ENCODE measurements around the gene NYNRIN. TPM values are rescaled to one million over a fixed set of nuclear protein-coding genes. Genes with fewer than 3 reads are reported as not detected.

NYNRIN gene
- total RNA-seq, 4 donors from 2014 or later: 17.7 to 37.8 (median 23.5) TPM

DNA sequence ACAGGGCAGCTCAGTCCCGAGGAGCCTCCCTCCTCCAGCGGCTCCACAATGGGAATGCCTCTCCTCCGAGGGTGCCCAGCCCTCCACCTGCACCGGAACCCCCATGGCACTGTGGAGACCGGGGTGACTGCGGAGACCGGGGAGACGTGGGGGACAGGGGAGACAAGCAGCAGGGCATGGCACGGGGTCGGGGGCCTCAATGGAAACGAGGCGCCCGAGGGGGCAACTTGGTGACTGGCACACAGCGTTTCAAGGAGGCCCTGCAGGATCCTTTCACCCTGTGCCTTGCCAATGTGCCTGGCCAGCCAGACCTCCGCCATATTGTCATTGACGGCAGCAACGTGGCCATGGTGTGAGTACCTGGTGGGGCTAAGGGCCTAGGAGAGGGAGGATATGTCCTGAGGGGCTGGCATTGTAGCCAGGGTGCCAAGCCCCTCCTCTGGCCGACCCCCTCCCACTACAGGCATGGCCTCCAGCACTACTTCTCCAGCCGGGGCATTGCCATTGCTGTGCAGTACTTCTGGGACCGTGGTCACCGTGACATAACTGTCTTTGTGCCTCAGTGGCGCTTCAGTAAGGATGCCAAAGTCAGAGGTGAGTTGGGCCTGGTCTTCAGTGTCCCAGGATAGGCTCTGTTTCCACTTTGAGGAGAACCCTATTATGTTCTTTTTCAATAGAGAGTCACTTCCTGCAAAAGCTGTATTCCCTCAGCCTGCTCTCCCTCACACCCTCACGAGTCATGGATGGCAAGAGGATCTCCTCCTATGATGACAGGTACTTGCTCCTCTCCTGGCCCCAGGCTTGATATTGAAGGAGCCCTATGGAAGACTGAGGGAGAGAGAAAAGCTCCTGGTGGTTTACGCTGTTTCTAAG is 33.7 kb downstream of the NYNRIN start:
- WGBS, 2 donors: 70 to 73% methylated on average over 18 to 20 of the region's 24 CpGs
- intact Hi-C loops (cut with DNase I; ENCODE audit: low total_unique reads): no loop called here
- no peak overlapping the region for H3K4me3 ChIP-seq (ENCODE audit: low read depth, poor library complexity, severe bottlenecking)
- TF ChIP-seq, protein P1, sequence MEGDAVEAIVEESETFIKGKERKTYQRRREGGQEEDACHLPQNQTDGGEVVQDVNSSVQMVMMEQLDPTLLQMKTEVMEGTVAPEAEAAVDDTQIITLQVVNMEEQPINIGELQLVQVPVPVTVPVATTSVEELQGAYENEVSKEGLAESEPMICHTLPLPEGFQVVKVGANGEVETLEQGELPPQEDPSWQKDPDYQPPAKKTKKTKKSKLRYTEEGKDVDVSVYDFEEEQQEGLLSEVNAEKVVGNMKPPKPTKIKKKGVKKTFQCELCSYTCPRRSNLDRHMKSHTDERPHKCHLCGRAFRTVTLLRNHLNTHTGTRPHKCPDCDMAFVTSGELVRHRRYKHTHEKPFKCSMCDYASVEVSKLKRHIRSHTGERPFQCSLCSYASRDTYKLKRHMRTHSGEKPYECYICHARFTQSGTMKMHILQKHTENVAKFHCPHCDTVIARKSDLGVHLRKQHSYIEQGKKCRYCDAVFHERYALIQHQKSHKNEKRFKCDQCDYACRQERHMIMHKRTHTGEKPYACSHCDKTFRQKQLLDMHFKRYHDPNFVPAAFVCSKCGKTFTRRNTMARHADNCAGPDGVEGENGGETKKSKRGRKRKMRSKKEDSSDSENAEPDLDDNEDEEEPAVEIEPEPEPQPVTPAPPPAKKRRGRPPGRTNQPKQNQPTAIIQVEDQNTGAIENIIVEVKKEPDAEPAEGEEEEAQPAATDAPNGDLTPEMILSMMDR (IDR thresholded peaks at IDR 0.05): no peak
- no peak for TF ChIP-seq POLR2A (IDR thresholded peaks at IDR 0.05)
- DNase-seq (ENCODE audit: low spot score in 2 of 2): peak in 1 of 2 donors; percentile 15

DNA sequence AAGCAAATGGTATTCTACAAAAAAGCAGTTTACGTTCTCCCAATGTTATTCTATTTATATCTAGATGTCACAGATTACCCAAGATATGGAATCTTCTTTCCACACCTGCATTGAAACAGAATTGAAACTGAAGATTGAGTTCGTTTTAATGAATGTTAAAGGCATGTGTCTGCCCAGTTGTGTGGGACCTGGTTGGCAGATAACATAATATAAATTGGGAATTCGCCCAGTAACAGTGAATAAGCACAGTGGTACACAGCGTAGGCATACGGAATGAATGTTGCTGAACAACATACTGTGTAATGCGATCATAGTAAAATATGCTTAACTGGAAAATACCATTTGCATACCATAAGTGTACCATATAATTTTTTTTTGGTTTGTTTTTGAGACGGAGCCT is 35.2 kb downstream of the NYNRIN start:
- WGBS, 2 donors: 68 to 74% methylated on average over 7 of the region's 7 CpGs
- intact Hi-C loops (cut with DNase I; ENCODE audit: low total_unique reads): no loop called here
- H3K4me3 ChIP-seq (ENCODE audit: low read depth, poor library complexity, severe bottlenecking): no peak overlapping the region
- TF ChIP-seq, protein P1 (IDR thresholded peaks at IDR 0.05): no peak
- no peak for TF ChIP-seq POLR2A (IDR thresholded peaks at IDR 0.05)
- no peak for DNase-seq (ENCODE audit: low spot score in 2 of 2)

DNA sequence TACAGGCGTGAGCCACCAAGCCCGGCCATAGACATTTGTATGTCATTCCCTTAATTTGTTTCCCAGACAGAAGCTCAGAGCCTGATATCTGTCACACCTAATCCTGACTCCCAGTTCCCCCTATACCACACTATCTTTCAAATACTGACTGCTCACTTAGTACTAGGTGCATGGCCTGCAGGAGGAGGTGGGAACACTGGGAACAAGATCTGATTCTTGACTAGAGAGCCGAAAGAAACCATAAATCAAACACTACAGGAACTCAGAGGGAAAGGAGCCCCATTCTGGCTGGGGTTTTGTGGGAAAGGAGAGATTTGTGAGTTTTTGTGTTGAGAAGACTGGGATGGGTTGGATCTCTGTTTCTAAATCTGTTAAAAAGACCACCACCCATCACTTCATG is 35.9 kb downstream of the NYNRIN start:
- WGBS, 2 donors: 70 to 88% methylated on average over 3 of the region's 3 CpGs
- no peak overlapping the region for H3K4me3 ChIP-seq (ENCODE audit: low read depth, poor library complexity, severe bottlenecking)
- no peak for DNase-seq (ENCODE audit: low spot score in 2 of 2)
- intact Hi-C loops (cut with DNase I; ENCODE audit: low total_unique reads): no loop called here
- TF ChIP-seq POLR2A (IDR thresholded peaks at IDR 0.05): no peak
- TF ChIP-seq, protein P1 (IDR thresholded peaks at IDR 0.05): no peak

DNA sequence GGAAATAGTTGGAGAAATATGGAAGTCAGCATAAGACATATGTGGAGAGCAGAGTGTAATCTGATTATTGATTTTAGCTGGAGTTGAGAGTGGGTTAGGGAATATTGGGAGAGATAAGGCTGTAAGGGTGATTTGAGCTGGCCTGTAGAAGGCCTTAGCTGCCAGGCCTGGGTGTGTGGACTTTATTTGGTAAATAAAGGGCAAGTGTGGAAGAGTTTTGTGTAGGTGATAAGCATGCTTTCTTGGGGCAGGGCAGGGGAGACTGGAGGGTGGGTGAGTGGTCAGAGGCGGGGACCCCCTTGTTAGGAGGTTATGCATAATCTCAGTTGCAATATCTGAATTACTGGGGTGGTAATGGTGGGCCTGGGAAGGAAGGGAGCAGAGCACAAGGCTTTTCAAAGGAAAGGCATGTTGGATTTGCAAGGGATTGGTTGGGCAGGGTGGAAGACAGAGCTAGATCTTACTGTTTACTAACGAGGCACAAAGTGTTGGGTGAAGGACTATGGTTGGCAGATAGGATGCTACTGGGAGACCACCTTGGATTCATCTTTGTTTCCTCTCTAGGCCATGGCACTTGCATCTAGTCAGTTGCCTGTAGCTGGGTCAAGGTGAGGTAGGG is 36.5 kb downstream of the NYNRIN start:
- DNase-seq (ENCODE audit: low spot score in 2 of 2): no peak
- WGBS, 2 donors: 64 to 67% methylated on average over 2 of the region's 2 CpGs
- TF ChIP-seq, protein P1 (IDR thresholded peaks at IDR 0.05): no peak
- TF ChIP-seq POLR2A (IDR thresholded peaks at IDR 0.05): no peak
- H3K4me3 ChIP-seq (ENCODE audit: low read depth, poor library complexity, severe bottlenecking): no peak overlapping the region
- intact Hi-C loops (cut with DNase I; ENCODE audit: low total_unique reads): no loop called here

DNA sequence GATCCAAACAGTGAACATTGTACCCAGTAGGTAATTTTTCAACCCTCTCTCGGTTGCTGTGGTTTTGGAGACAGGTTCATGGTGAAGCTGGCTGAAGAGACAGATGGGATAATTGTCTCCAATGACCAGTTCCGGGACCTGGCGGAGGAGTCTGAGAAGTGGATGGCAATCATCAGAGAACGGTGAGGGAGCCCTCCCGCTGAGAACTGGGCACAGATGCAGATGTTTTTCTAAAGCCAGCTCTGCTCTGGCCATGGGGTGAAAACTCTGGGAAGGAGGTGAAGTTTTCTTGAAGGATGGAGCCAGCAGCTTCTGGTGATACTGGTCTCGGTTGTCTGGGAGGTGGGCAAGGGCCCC is 37.2 kb downstream of the NYNRIN start:
- intact Hi-C loops (cut with DNase I; ENCODE audit: low total_unique reads): no loop called here
- no peak overlapping the region for H3K4me3 ChIP-seq (ENCODE audit: low read depth, poor library complexity, severe bottlenecking)
- DNase-seq (ENCODE audit: low spot score in 2 of 2): no peak
- TF ChIP-seq, protein P1 (IDR thresholded peaks at IDR 0.05): no peak
- no peak for TF ChIP-seq POLR2A (IDR thresholded peaks at IDR 0.05)
- 54 to 57% methylated on average over 6 of the region's 6 CpGs for WGBS, 2 donors

Data from lower leg skin (tissue), 4 donors.